HG03520 (cell line): ENCODE measurements around the gene MMP20.

Source experiments
- ATAC-seq: cut with Tn5 transposase; IDR thresholded peaks from one replicate; pipeline ENCODE4 v1.9.1; 2021; ENCODE audit warnings: mild to moderate bottlenecking, moderate library complexity; ENCODE audit not compliant: unreplicated experiment

The MMP20 gene

DNA sequence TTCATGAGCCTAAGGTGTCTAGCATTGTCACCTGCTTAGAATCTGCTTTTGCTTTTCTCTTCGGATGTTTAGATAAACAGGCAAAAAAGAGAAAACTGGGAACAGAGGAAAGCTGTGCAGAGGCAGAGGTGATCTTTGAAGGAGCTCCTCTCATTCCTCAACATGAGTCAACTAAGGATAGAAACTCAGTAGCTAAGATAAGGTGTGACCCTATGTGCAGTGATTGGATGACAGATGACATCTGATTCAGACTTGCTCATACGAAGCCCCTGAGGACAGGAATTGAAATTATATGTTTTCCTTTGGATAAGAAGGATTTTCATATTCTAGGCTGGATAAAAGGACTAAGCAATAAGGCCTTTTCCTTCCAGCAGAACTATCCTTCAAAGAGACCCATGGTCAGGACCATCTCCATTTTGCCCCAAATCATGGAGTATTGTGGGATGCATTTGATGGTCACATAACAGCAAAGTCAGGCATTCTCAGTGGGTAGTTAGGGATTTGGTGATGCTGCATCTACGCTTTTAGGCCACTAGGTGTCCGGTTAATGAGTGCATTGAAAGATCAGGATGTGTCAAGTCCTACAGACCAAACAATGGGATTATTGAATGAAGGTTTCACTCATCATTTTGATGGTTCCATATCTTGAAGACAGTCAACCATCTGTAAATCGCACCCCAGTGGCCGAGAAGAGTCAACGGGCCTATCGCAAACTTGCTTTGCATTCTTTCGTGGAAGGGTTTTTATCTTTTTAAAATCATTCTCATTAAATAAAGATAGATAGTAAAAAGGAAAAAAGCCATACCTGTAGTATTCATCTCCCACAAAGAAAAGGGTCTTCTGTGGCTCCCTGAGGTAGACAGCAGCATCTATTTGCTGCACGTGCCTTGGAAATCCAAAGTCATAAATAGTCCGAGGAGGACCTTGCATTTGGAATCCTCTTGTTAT lies 32.2 kb downstream of the MMP20 start:
- ATAC-seq = no peak

GRCh38 chr11:102592131-102592530 lies 33.0 kb downstream of the MMP20 start:
- ATAC-seq = no peak

DNA sequence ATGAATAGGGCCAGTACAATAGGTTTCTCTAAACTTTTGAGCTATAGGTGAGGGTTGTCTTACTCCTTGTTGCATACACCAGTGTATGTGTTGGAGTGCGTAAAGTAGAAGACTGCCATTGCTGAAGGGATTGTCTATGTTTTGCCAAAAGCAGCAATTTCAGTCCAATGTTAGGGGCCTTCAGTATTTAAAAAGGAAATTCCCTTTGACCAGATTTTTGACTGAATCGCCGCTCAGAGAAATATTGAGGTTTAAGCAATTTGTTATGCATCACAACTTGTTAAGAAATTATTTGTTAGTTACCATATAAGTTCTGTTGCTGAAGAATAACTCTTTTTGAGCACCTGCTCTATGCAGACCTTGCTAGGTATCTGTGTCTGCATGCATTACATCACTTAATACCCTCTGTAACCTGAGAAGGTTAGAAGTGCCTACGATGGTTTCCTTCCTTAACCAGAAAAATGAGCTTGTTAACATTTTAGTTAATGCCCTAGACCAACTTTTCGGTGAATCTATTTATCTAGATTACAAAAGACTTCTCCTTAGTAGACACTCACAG lies 33.9 kb downstream of the MMP20 start:
- ATAC-seq = no peak

DNA sequence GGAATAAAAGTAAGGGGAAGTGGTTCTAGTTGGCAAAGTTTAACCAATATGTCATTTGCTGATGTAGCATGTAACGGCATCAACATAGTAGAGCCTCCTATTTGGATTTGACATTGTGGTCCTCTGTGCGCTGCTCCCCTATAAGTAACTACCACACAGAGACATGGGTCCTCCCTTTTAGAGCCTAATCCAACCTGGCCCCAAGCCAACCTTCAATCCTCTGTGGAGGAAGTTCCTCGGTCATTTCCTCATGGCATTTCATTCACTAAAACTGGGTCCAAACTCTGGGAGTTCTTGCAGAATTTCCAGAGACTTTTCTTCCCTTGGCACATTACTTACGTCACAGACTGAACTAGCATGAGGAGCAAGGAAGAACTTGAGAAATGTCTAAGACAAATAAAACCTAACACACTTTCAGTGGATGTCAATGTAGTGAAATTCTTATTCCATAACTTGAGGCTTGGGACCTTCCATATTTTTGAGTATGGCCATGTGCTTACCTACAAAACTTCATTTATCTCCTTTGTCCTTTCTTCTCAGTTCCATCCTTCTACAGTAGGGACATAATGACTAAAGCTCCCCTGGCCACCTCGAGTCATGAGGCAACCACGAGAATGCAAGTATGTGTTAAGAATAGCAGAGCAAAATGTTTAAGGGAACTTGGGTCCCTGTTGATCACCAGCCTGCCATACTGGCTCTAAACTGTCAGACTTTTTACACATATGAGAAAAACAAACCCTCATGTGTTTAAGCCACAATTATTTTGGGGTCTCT lies 34.7 kb downstream of the MMP20 start:
- ATAC-seq = no peak

GRCh38 chr11:102589047-102589459 lies 36.1 kb downstream of the MMP20 start:
- peak; percentile 64 for ATAC-seq

- ATAC-seq = no peak
Observed at GRCh38 chr11:102587722-102588121, 37.4 kb downstream of the MMP20 start.

DNA sequence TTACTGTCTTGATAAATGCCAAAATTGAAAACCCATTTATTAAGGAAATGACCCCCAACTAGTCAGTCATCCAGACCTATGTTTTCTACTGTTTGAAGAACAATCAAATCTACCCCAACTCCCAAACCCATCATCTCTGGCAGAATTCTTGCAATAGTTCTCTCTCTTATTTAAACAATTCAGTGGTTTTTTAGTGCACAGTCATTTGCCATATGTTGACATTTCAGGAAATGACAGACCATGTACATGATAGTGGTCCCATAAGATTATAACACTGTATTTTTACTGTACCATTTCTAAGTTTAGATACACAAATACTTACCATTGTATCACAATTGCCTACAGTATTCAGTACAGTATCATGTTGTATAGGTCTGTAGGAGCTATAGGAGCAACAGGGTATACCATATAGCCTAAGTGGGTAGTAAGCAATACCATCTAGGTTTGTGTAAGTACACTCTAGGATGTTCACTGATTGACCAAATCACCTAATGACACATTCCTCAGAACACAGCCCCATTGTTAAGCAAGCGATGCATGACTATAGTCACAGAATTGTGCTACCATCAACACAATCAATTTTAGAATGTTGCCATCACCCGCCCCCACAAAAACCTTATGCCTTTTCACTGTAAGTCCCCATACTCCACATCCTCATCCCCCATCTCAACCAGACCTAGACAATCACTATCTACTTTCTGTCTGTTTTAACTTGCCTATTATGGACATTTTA lies 41.8 kb downstream of the MMP20 start:
- no peak for ATAC-seq

DNA sequence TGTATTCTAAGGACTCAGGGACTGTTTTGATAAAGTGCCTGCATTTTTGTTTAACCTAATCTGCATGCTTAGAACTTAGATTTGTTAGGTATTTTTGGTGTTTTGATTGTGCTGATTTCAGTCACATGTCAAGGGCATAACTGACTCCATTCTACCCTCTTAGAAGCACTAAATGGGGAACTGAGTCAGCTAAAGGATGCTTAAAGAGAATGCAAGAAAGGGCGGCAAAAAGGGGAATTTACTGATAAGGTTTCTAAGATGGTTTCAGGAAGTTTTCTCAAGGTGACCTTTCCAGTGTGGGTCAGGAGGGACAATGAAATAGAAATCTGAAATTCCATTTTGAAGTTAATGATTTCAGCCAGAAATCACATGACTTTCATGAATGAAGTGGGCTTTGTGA lies 43.0 kb downstream of the MMP20 start:
- ATAC-seq = no peak

GRCh38 chr11:102581066-102581465 lies 44.1 kb downstream of the MMP20 start:
- no peak for ATAC-seq

GRCh38 chr11:102580185-102580951 lies 44.8 kb downstream of the MMP20 start:
- no peak for ATAC-seq

DNA sequence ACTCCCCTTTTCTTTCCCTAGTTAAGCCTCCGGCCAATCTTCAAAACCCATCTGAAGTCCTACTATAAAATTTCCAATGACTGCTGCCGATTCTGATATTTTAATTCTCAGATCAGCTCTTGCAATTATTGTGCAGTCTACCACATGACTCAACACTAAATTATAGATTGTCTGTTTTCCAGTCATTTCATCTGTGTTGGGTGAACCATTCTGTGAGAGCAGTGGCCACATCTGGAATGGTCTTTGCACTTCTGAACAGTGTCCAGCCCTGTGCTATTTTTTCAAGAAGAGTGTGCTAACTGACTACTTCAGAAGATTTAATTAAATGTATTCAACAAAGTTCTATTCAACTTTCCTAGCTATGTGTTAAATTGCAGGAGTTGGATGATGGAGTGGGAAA lies 47.4 kb downstream of the MMP20 start:
- ATAC-seq = no peak

DNA sequence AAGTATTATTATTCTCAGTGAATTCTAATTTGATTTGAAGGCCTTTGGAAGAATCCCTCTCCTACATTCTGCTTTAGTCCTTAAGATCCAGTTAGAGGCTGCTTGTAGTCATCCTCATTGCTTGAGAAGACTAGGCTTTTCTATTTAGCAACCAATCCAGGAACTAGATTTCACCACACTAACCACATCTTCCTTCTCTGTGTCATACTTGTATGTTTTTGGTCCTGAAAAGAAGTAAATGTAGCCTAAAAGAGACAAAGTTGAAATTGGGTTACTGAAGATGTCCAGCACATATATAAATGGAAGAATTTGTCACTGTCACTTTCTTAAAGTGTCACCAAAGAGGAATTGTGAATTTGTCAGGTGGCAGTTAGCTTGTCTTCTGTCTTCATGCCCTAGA lies 48.0 kb downstream of the MMP20 start:
- ATAC-seq = no peak

- no peak for ATAC-seq
Observed at GRCh38 chr11:102576350-102576749, 48.8 kb downstream of the MMP20 start.

DNA sequence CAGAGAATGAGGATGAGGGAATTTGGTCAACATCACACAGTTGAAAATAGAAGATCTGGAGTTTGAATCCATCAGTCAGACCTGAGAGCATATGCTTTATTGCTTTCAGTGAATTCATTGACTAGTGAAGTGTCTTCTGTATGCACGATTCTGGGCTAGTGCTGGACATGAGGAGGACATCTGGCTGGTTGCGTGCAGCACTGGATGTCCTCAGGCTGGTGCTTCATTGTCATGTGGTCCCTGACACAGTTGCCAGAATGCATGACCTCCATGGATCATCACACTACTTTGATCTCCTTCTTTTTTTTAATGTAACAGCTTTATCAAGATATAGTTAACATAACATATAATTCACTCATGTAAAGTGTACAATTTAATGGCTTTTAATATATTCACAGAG lies 50.1 kb downstream of the MMP20 start:
- no peak for ATAC-seq

GRCh38 chr11:102573851-102574250 lies 51.3 kb downstream of the MMP20 start:
- no peak for ATAC-seq

DNA sequence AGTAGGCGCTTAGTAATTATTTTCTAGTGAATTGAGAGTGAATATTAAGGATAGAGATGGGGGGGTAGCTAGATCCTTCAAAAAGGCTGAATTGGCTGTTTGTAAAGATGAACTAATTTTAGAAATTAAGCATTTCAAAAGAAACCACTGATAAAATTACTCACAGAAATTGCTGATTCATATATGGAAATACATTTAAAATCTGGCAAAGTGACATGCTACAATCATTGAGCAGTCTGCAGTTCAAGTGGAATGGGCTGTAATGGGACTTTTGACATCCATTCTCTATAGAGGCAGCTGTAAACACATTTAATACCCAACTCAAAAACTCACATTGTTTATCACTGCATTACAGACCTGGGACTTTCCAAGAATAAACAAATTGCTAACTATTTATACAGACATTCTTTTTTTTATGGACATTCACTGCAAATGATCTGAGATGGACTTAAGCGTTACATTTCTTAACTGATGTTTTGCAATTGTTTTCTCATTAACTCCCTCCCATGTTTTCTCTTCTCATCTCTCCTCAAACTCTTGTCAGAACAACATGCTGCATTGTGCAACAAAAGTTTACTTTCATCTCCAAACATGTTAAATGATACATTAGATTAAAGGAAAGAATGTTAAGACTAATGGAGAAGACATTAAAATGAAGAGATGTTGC lies 52.4 kb downstream of the MMP20 start:
- ATAC-seq = no peak

- no peak for ATAC-seq
Observed at GRCh38 chr11:102568851-102569250, 56.3 kb downstream of the MMP20 start.

DNA sequence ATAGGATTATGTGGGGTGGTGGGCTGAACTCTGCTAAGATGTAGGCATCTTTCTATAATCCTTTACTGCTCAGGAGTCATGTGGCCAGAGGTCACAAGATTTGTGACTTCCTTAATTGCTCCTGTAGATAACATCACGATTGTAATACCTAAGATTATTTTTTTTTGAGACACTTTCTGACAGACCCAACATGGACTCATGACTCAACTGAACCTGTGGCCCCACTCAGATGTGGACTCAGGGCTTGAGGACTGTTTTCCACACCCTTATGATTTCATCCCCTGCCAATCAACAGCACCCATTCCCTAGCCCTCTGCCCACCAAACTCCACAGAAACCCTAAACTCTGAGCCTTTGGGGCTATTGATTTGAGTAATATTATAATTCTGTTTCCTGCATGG lies 59.0 kb downstream of the MMP20 start:
- ATAC-seq = no peak

DNA sequence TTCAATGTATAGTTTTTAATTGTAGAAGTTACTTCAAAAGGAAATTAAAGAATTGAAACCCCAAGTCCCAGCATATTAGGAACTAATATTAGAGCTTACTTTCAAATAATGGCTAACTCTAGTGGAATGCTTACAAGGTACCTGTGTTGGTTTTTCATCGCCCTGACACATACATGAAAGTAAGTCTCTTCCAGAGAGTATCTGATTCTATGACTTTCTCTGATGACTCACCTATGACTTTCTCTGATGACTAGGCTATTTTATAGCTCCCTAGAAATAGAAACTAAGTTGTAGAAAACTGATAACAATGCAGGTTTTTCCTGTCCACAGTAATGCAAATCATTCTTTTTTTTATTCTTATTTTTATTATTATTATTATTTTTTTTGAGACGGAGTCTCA lies 61.0 kb downstream of the MMP20 start:
- peak; percentile 65 for ATAC-seq

DNA sequence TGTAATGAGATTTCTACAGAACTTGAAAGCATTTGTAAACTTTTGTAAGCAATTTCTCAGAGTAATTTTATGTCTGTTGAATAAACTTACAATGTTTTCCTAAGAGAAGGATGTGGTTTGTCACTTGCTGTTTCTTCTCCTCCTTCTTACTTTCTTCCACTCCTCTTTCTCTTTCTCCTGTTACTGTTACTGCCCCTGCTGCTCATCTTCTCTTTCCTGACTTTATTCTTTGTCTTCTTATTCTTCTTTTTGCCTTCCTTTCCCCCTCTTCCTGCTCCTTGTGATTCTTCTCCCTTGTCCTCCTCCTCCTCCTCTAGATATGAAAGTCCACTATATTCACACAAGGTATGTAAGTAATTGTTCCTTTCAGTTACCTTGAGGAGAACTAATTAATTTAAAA lies 63.5 kb downstream of the MMP20 start:
- no peak for ATAC-seq
